Keratinocyte (primary cell): ENCODE data around the gene KLHL5. TPM values are rescaled to one million over a fixed set of nuclear protein-coding genes. Genes with fewer than 3 reads are reported as not detected.

Experiments
- DNase-seq: peaks from one replicate; pipeline ENCODE4 v3.0.0-alpha.2; 2011; ENCODE audit warnings: low read depth, missing footprints, low spot score
- FAIRE-seq: peaks from 2 replicates; lab custom pipeline; 2011; peaks lifted over from hg19 to GRCh38; lab: Jason Lieb, UNC
- H2AFZ ChIP-seq: 2 replicates; pipeline ENCODE4 v1.6.0; 2012; ENCODE audit warnings: low read length, control low read depth, inconsistent platforms; ENCODE audit not compliant: control insufficient read depth
- H3K27ac ChIP-seq: 2 replicates; pipeline ENCODE4 v1.5.1; 2011; ENCODE audit warnings: low read length; ENCODE audit not compliant: control insufficient read depth, insufficient read depth
- H3K27me3 ChIP-seq: 3 replicates; pipeline ENCODE4 v1.6.0; 2011; ENCODE audit warnings: low read length; ENCODE audit not compliant: control insufficient read depth, insufficient read depth; ENCODE audit errors: extremely low read depth
- H3K36me3 ChIP-seq, 2 experiments: 2 replicates in 1 of 2; 3 replicates in 1 of 2; pipeline ENCODE4 v1.5.1; 2011; ENCODE audit warnings: low read length in 2 of 2, mild to moderate bottlenecking in 1 of 2; ENCODE audit not compliant: control insufficient read depth in 2 of 2, insufficient read depth in 2 of 2; ENCODE audit errors: extremely low read depth in 1 of 2
- H3K4me1 ChIP-seq: 3 replicates; pipeline ENCODE4 v1.5.1; 2011; ENCODE audit warnings: low read length; ENCODE audit not compliant: control insufficient read depth, insufficient read depth; ENCODE audit errors: extremely low read depth
- H3K4me2 ChIP-seq: 3 replicates; pipeline ENCODE4 v1.6.0; 2011; ENCODE audit warnings: low read depth, low read length; ENCODE audit not compliant: control insufficient read depth, insufficient read depth; ENCODE audit errors: extremely low read depth
- H3K4me3 ChIP-seq, 3 experiments: fragments of 200-600 bp in 1 of 3; sonication (generic) in 1 of 3; 2 replicates in 2 of 3; 3 replicates in 1 of 3; pipeline ENCODE4 v1.5.1; 2011 to 2016; ENCODE audit warnings: low read length in 3 of 3, mild to moderate bottlenecking in 3 of 3, control low read depth in 2 of 3, inconsistent platforms in 1 of 3, low read depth in 1 of 3, mixed read lengths in 1 of 3, mixed run types in 1 of 3, moderate library complexity in 1 of 3; ENCODE audit not compliant: control insufficient read depth in 2 of 3, insufficient read depth in 2 of 3; ENCODE audit errors: extremely low read depth in 1 of 3
- H3K79me2 ChIP-seq: 2 replicates; pipeline ENCODE4 v1.6.0; 2012; ENCODE audit warnings: low read length; ENCODE audit not compliant: control insufficient read depth, insufficient read depth
- H3K9ac ChIP-seq: 3 replicates; pipeline ENCODE4 v1.6.0; 2011; ENCODE audit warnings: low read length; ENCODE audit not compliant: control insufficient read depth, insufficient read depth; ENCODE audit errors: extremely low read depth
- H3K9me1 ChIP-seq: 3 replicates; pipeline ENCODE4 v1.6.0; 2011; ENCODE audit warnings: low read length; ENCODE audit not compliant: control insufficient read depth, insufficient read depth; ENCODE audit errors: extremely low read depth
- H3K9me3 ChIP-seq: 2 replicates; pipeline ENCODE4 v1.5.1; 2012; ENCODE audit warnings: low read depth, low read length; ENCODE audit not compliant: control insufficient read depth
- H4K20me1 ChIP-seq: 3 replicates; pipeline ENCODE4 v1.6.0; 2011; ENCODE audit warnings: low read length; ENCODE audit not compliant: control insufficient read depth, insufficient read depth; ENCODE audit errors: extremely low read depth
- EZH2 ChIP-seq: IDR thresholded peaks from one replicate; pipeline ENCODE4 v1.6.1; 2012; ENCODE audit warnings: inconsistent platforms, mild to moderate bottlenecking, low read length, moderate library complexity
- dilution Hi-C: fragments of 300-500 bp; cut with MboI; formaldehyde crosslinking; loops from one replicate; pipeline ENCODE4 v1.7.0; 2020; ENCODE audit warnings: low sequenced_read_pairs; ENCODE audit not compliant: extremely low pct_ligation_motif_present
- polyA plus RNA-seq, 5 experiments: library from polyadenylated mRNA; depleted of rRNA in 3 of 5; stranded (reverse) in 3 of 5; stranded (forward) in 1 of 5; unstranded in 1 of 5; fragments of >200 nt; gene quantifications; 1 replicate in 1 of 5; 2 replicates in 3 of 5; 3 replicates in 1 of 5; pipeline versions ENCODE4 v1.2.1 to v1.2.3, GENCODE V29; 2011 to 2012; ENCODE audit warnings: missing spikeins in 2 of 5, low read depth in 1 of 5, low replicate concordance in 1 of 5
- TF ChIP-seq, protein P1 (sequence below), 3 experiments: IDR thresholded peaks in 1 of 3; conservative IDR thresholded peaks in 1 of 3; optimal IDR thresholded peaks in 1 of 3; 2 replicates in 2 of 3; 3 replicates in 1 of 3; pipeline versions ENCODE3 to v1.5.1; 2011; ENCODE audit warnings: low read length in 3 of 3, mild to moderate bottlenecking in 3 of 3, moderate library complexity in 2 of 3, control low read depth in 1 of 3, inconsistent platforms in 1 of 3; ENCODE audit not compliant: insufficient read depth in 2 of 3; ENCODE audit errors: extremely low read depth in 1 of 3

The KLHL5 gene
- polyA plus RNA-seq, 1 donor (not counting 4 experiments of a cell fraction or from before 2014, with no cell fraction given), result 25.4 TPM

DNA sequence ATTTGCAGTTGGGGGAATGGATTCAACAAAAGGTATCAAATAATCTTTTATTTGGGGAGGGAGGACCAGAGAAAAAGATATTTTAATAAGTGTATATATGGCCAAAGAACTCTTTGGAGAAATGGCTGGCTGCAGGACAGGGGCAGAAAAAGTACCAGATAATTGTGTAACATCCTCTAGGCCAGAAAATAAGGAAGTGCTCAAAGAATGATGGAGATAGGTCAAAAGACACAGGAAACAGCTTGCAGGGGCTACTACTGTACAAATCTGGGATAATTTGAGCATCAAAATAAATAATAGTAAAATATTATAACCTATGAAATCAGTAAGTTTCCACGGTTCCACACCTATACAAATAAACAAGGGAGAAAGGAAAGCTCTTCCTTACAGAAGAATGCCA lies 34.8 kb downstream of the KLHL5 start:
- TF ChIP-seq, protein P1, sequence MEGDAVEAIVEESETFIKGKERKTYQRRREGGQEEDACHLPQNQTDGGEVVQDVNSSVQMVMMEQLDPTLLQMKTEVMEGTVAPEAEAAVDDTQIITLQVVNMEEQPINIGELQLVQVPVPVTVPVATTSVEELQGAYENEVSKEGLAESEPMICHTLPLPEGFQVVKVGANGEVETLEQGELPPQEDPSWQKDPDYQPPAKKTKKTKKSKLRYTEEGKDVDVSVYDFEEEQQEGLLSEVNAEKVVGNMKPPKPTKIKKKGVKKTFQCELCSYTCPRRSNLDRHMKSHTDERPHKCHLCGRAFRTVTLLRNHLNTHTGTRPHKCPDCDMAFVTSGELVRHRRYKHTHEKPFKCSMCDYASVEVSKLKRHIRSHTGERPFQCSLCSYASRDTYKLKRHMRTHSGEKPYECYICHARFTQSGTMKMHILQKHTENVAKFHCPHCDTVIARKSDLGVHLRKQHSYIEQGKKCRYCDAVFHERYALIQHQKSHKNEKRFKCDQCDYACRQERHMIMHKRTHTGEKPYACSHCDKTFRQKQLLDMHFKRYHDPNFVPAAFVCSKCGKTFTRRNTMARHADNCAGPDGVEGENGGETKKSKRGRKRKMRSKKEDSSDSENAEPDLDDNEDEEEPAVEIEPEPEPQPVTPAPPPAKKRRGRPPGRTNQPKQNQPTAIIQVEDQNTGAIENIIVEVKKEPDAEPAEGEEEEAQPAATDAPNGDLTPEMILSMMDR (optimal IDR thresholded peaks at IDR 0.05 in 1 of 3, IDR thresholded peaks at IDR 0.05 in 1 of 3, conservative IDR thresholded peaks at IDR 0.05 in 1 of 3; ENCODE audit: extremely low read depth in 1 of 3, insufficient read depth in 2 of 3, low read length in 3 of 3), result no peak
- TF ChIP-seq EZH2, result no peak
- Histone ChIP-seq H3K9me1 (no peaks in the 10 kb centered on the region), H3K9ac (no peak overlapping the region), H3K4me3 (no peak overlapping the region), H3K27me3 (no peaks in the 10 kb centered on the region), H4K20me1 (no peaks in the 10 kb centered on the region), H3K4me1 (no peaks in the 10 kb centered on the region), H3K79me2 (no peaks in the 10 kb centered on the region), H3K27ac (no peak overlapping the region), H3K9me3 (no peaks in the 10 kb centered on the region), H2AFZ (no peak overlapping the region), H3K4me2 (no peak overlapping the region), H3K36me3 (peaks cover 0 to 1% of the 10 kb centered on the region in 2 experiments)
- dilution Hi-C loops, result no loop called here
- DNase-seq (no peak), FAIRE-seq (no peak)

DNA sequence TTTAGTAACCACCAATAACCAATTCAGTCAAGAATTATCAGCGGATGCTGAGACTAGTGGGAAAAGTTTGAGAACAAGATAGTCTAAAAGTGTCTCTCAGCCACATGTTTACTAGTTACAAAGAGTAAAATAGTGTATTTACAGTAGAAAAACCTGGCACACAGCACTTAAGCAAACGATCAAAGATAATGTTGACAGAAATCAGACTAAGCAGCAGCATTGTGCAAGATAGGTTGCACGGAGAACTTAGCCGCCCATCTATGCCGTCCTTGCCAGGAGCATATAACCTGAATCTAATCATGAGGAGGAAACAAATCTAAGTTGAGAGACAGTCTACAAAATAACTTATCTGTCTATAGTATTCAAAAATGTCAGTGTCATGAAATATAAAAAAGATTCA lies 35.3 kb downstream of the KLHL5 start:
- dilution Hi-C loops, result no loop called here
- no peak for FAIRE-seq
- Histone ChIP-seq H3K9me3 (no peaks in the 10 kb centered on the region), H3K27me3 (no peaks in the 10 kb centered on the region), H2AFZ (no peak overlapping the region), H4K20me1 (no peaks in the 10 kb centered on the region), H3K9ac (no peak overlapping the region), H3K27ac (no peak overlapping the region), H3K4me1 (no peaks in the 10 kb centered on the region), H3K79me2 (no peaks in the 10 kb centered on the region), H3K4me2 (no peak overlapping the region), H3K36me3 (peaks cover 0 to 1% of the 10 kb centered on the region in 2 experiments), H3K4me3 (no peak overlapping the region), H3K9me1 (no peaks in the 10 kb centered on the region)
- no peak for DNase-seq
- TF ChIP-seq EZH2, result no peak
- TF ChIP-seq, protein P1 (optimal IDR thresholded peaks at IDR 0.05 in 1 of 3, IDR thresholded peaks at IDR 0.05 in 1 of 3, conservative IDR thresholded peaks at IDR 0.05 in 1 of 3; ENCODE audit: extremely low read depth in 1 of 3, insufficient read depth in 2 of 3, low read length in 3 of 3), result no peak
